Measurements from ENCODE around the gene C1QC.
A peak's percentile ranks its signal among the peaks of the same experiment; 100 is the strongest.

Gene C1QC

GRCh38 chr1:22619798-22620197 is 23.6 kb upstream of the C1QC start:
- no peak for DNase-seq

- DNase-seq = no peak
These were observed 21.7 kb upstream of the C1QC start for GRCh38 chr1:22621761-22622160.

- no peak for DNase-seq
These were observed 18.0 kb upstream of the C1QC start for GRCh38 chr1:22625262-22625925.

- no peak for DNase-seq
These were observed 16.9 kb upstream of the C1QC start for GRCh38 chr1:22626237-22627157.

- DNase-seq = no peak
These were observed 16.1 kb upstream of the C1QC start for GRCh38 chr1:22627331-22627730.

- no peak for DNase-seq
These were observed 14.6 kb upstream of the C1QC start for GRCh38 chr1:22628698-22629444.

GRCh38 chr1:22629886-22630285 is 13.5 kb upstream of the C1QC start:
- DNase-seq = no peak

GRCh38 chr1:22633697-22634463 is 9.6 kb upstream of the C1QC start:
- DNase-seq = no peak

GRCh38 chr1:22635436-22635835 is 8.0 kb upstream of the C1QC start:
- no peak for DNase-seq

GRCh38 chr1:22636353-22636752 is 7.1 kb upstream of the C1QC start, which contains the start of gene C1QA:
TSS of gene C1QA (plus strand) at chr1:22636628. CDS start at chr1:22637617, 989 bp downstream.
- no peak for DNase-seq

GRCh38 chr1:22636927-22637326 is 6.5 kb upstream of the C1QC start:
- no peak for DNase-seq

GRCh38 chr1:22637907-22638445 is 5.5 kb upstream of the C1QC start:
- no peak for DNase-seq

- no peak for DNase-seq
These were observed 4.8 kb upstream of the C1QC start for GRCh38 chr1:22638476-22639234.

GRCh38 chr1:22639286-22639685 is 4.1 kb upstream of the C1QC start:
- DNase-seq = peak; percentile 9

- no peak for DNase-seq
These were observed 2.2 kb upstream of the C1QC start for GRCh38 chr1:22641247-22641646.

- DNase-seq = peak; percentile 84
These were observed 1.4 kb upstream of the C1QC start for GRCh38 chr1:22641906-22642636.

- no peak for DNase-seq
These were observed 495 bp downstream of the C1QC start for GRCh38 chr1:22643928-22644327.

GRCh38 chr1:22645931-22646330 is 2.5 kb downstream of the C1QC start:
- no peak for DNase-seq

GRCh38 chr1:22646384-22646783 is 3.0 kb downstream of the C1QC start:
- DNase-seq = no peak

- DNase-seq = no peak
These were observed 6.8 kb downstream of the C1QC start for GRCh38 chr1:22650089-22650693.
